Stimulated activated CD8-positive, alpha-beta memory T cell treated with anti-CD3 and anti-CD28 coated beads, Interleukin-15, amount 100 ng/mL, for 48 hours (primary cell): ENCODE measurements around the gene ALG3.

Experiments used
- DNase-seq, 2 donors: peaks; one replicate each; pipeline ENCODE4 v3.0.0-alpha.2; 2020; ENCODE audit warnings: low read depth in 2 of 2

ALG3 gene

GRCh38 chr3:184196536-184196935, 52.2 kb downstream of the ALG3 start:
- no peak for DNase-seq

GRCh38 chr3:184193991-184194539, 54.7 kb downstream of the ALG3 start:
- no peak for DNase-seq

- DNase-seq: no peak
These were observed 55.9 kb downstream of the ALG3 start for GRCh38 chr3:184192889-184193288.
